NT2/D1 (cell line): Measurements from ENCODE around the gene PALM.

Source experiments
- YY1 ChIP-seq: IDR thresholded peaks from 2 replicates; pipeline ENCODE4 v1.6.1; 2011; ENCODE audit not compliant: insufficient read length, insufficient read depth
- ZNF274 ChIP-seq: IDR thresholded peaks from 2 replicates; pipeline ENCODE4 v1.6.1; 2011; ENCODE audit warnings: mild to moderate bottlenecking, low read depth, low read length

DNA sequence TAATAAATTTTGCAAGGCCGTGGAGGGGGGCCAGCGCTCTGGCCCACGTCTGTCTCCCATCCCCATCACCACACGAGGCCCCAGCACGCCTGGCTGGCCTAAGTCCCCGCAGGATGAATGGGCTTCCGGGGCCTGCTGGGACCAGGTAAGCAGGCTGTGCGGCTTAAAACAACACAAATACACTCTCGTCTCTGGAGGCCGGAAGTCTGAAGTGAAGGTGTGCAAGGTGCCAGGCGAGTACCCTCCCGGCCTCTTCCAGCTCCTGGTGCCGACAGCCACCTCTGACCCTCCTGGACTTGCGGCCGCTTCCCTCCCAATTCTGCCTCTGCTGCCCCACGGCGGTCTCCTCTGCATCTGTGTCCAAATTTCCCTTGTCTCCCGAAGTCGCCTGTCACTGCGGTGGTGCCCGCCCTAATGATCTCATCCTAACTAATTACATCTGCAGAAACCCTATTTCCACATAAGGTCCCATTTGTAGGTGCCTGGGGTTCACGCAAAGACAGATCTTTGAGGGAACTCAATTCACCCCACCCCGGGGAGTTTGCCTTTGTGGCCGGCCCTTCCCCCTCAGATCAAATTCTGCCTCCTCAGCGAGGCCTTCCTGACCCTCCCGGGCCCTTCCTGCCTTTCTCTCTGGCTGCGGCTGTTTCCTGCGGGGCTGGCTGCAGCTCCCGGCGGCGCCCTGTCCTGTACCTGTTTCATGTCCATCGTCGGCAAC is 80.4 kb downstream of the PALM start:
- TF ChIP-seq YY1: no peak
- TF ChIP-seq ZNF274: no peak
